ENCODE data around the gene CST9L.

CST9L gene

GRCh38 chr20:23546435-23547144 is 21.7 kb downstream of the CST9L start:
- TF ChIP-seq FOXP2 (optimal IDR thresholded peaks at IDR 0.05; ENCODE audit: control extremely low read depth, extremely low read length, insufficient read depth) (no peak), EZH2 (IDR thresholded peaks at IDR 0.05) (no peak), POLR2AphosphoS5 (IDR thresholded peaks at IDR 0.05; ENCODE audit: borderline replicate concordance, low read depth, low read length) (no peak)
- H3K36me3 ChIP-seq (ENCODE audit: insufficient read depth, low read length) = no peaks in the 10 kb centered on the region

DNA sequence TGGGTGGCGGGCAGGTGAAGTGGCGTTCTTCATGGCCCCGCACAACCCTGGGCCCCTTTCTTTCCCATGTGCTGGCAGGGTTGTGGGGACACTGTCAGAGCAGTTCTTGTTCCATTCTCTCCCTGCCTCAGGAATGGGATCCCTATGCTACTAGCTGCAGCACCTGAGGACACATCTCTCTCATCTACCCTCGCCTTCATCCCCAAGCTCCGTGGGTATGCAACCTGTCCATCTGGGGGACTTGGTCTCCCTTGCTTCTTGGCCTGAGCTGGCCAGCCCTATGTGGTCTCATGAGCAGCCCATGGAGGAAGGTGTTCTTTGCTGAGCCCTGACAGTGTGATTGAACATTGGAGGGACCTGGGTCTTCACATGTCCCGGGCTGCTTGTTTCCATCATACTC is 24.2 kb downstream of the CST9L start:
- H3K4me3 ChIP-seq = no peak overlapping the region
- no peaks in the 10 kb centered on the region for H3K9me3 ChIP-seq (ENCODE audit: low read depth, low read length)
- no peak overlapping the region for H3K9ac ChIP-seq (ENCODE audit: insufficient read length)
- DNase-seq (ENCODE audit: low read depth, low spot score) = no peak
- TF ChIP-seq POLR2AphosphoS5 (IDR thresholded peaks at IDR 0.05; ENCODE audit: borderline replicate concordance, low read depth, low read length) (no peak), EZH2 (IDR thresholded peaks at IDR 0.05) (no peak), FOXP2 (optimal IDR thresholded peaks at IDR 0.05; ENCODE audit: control extremely low read depth, extremely low read length, insufficient read depth) (no peak)
- H3K36me3 ChIP-seq (ENCODE audit: insufficient read depth, low read length) = no peaks in the 10 kb centered on the region
- H3K27ac ChIP-seq = no peak overlapping the region

More at GRCh38 chr20:23546435-23547144, 21.7 kb downstream of the CST9L start:
- Histone ChIP-seq H3K9ac (ENCODE audit: insufficient read length) (no peak overlapping the region), H3K27ac (no peak overlapping the region), H3K9me3 (ENCODE audit: low read depth, low read length) (no peaks in the 10 kb centered on the region), H3K4me3 (no peak overlapping the region)
- no peak for DNase-seq (ENCODE audit: low read depth, low spot score)

- Histone ChIP-seq H3K9ac (ENCODE audit: insufficient read length) (no peak overlapping the region), H3K27ac (no peak overlapping the region), H3K4me3 (no peak overlapping the region), H3K9me3 (ENCODE audit: low read depth, low read length) (no peaks in the 10 kb centered on the region), H3K36me3 (ENCODE audit: insufficient read depth, low read length) (no peaks in the 10 kb centered on the region)
- no peak for DNase-seq (ENCODE audit: low read depth, low spot score)
- TF ChIP-seq FOXP2 (optimal IDR thresholded peaks at IDR 0.05; ENCODE audit: control extremely low read depth, extremely low read length, insufficient read depth) (no peak), POLR2AphosphoS5 (IDR thresholded peaks at IDR 0.05; ENCODE audit: borderline replicate concordance, low read depth, low read length) (no peak), EZH2 (IDR thresholded peaks at IDR 0.05) (no peak)
Measured at GRCh38 chr20:23542801-23543200, 25.5 kb downstream of the CST9L start.

- no peak for DNase-seq (ENCODE audit: low read depth, low spot score)
- Histone ChIP-seq H3K27ac (no peak overlapping the region), H3K4me3 (no peak overlapping the region), H3K36me3 (ENCODE audit: insufficient read depth, low read length) (no peaks in the 10 kb centered on the region), H3K9me3 (ENCODE audit: low read depth, low read length) (no peaks in the 10 kb centered on the region), H3K9ac (ENCODE audit: insufficient read length) (no peak overlapping the region)
- TF ChIP-seq POLR2AphosphoS5 (IDR thresholded peaks at IDR 0.05; ENCODE audit: borderline replicate concordance, low read depth, low read length) (no peak), FOXP2 (optimal IDR thresholded peaks at IDR 0.05; ENCODE audit: control extremely low read depth, extremely low read length, insufficient read depth) (no peak), EZH2 (IDR thresholded peaks at IDR 0.05) (no peak)
Measured at GRCh38 chr20:23541776-23542175, 26.5 kb downstream of the CST9L start.

DNA sequence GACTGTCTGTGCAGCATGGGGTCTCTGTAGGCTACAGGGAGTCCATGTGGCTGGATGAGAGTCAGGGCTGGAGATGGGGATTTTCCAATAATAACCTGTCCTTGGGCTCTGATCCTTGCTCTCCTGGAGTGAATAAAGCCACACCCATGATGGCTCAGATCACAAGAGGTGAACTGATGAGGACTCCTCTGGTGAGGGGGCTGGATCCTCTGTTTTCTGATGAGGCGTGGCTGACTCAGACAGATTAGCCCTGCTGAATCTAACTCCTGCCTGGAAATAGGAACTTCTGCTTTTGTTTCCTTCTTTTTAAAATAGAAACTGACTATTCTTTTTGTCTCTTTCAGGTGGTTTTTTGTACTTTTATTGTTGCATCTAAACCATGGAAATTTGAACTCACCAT is 27.0 kb downstream of the CST9L start:
- DNase-seq (ENCODE audit: low read depth, low spot score) = no peak
- Histone ChIP-seq H3K36me3 (ENCODE audit: insufficient read depth, low read length) (no peaks in the 10 kb centered on the region), H3K9me3 (ENCODE audit: low read depth, low read length) (no peaks in the 10 kb centered on the region), H3K9ac (ENCODE audit: insufficient read length) (no peak overlapping the region), H3K4me3 (no peak overlapping the region), H3K27ac (no peak overlapping the region)
- TF ChIP-seq EZH2 (IDR thresholded peaks at IDR 0.05) (no peak), POLR2AphosphoS5 (IDR thresholded peaks at IDR 0.05; ENCODE audit: borderline replicate concordance, low read depth, low read length) (no peak), FOXP2 (optimal IDR thresholded peaks at IDR 0.05; ENCODE audit: control extremely low read depth, extremely low read length, insufficient read depth) (no peak)

DNA sequence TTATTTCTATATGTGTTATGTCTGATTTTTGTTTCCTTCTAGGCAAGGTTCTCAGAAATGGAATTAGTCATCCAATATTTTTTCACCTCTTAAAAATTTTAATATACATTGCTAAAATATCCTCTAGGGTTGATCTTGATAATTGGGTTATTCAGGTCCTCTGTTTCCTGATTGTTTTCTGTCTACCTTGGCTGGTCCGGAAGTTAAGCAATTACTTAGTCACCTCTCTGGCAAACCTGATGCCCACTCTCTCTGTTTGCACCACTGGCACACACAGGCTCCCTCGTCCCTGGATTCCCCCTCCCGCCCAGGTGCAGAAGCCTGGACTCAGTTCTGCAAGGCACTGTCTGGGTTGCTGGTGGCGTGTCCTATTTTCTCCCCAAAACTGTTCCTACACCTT is 27.7 kb downstream of the CST9L start:
- H3K4me3 ChIP-seq = no peak overlapping the region
- H3K36me3 ChIP-seq (ENCODE audit: insufficient read depth, low read length) = no peaks in the 10 kb centered on the region
- no peak overlapping the region for H3K27ac ChIP-seq
- no peak overlapping the region for H3K9ac ChIP-seq (ENCODE audit: insufficient read length)
- TF ChIP-seq EZH2 (IDR thresholded peaks at IDR 0.05) (no peak), FOXP2 (optimal IDR thresholded peaks at IDR 0.05; ENCODE audit: control extremely low read depth, extremely low read length, insufficient read depth) (no peak), POLR2AphosphoS5 (IDR thresholded peaks at IDR 0.05; ENCODE audit: borderline replicate concordance, low read depth, low read length) (no peak)
- DNase-seq (ENCODE audit: low read depth, low spot score) = no peak
- H3K9me3 ChIP-seq (ENCODE audit: low read depth, low read length) = no peaks in the 10 kb centered on the region

DNA sequence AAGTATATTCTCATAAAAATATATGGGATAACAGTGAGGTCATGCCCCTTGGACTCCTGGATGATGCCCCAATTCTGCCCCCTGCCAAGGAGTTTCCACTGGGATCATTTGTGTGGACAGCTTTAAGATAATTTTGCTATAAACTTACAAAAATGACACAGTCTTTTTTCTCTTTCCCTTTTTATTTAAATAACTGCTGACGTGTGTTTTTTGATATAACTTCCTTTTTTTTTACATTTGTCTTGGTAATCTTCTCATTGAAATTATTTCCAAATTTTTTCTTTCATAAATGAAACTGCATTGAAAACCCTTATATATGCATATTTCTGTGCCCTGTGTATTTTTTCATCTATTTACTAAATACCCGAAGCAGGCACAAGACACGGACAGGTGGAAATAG is 31.3 kb downstream of the CST9L start:
- no peak for DNase-seq (ENCODE audit: low read depth, low spot score)
- no peak for TF ChIP-seq POLR2AphosphoS5 (IDR thresholded peaks at IDR 0.05; ENCODE audit: borderline replicate concordance, low read depth, low read length)
- no peak for TF ChIP-seq EZH2 (IDR thresholded peaks at IDR 0.05)
- TF ChIP-seq FOXP2 (optimal IDR thresholded peaks at IDR 0.05; ENCODE audit: control extremely low read depth, extremely low read length, insufficient read depth) = no peak
- H3K27ac ChIP-seq = no peak overlapping the region
- H3K36me3 ChIP-seq (ENCODE audit: insufficient read depth, low read length) = no peaks in the 10 kb centered on the region
- H3K9ac ChIP-seq (ENCODE audit: insufficient read length) = no peak overlapping the region
- no peak overlapping the region for H3K4me3 ChIP-seq
- no peaks in the 10 kb centered on the region for H3K9me3 ChIP-seq (ENCODE audit: low read depth, low read length)

GRCh38 chr20:23536328-23536974 is 31.8 kb downstream of the CST9L start:
- Histone ChIP-seq H3K4me3 (no peak overlapping the region), H3K9me3 (ENCODE audit: low read depth, low read length) (no peaks in the 10 kb centered on the region), H3K27ac (no peak overlapping the region), H3K36me3 (ENCODE audit: insufficient read depth, low read length) (no peaks in the 10 kb centered on the region), H3K9ac (ENCODE audit: insufficient read length) (no peak overlapping the region)
- DNase-seq (ENCODE audit: low read depth, low spot score) = no peak
- TF ChIP-seq FOXP2 (optimal IDR thresholded peaks at IDR 0.05; ENCODE audit: control extremely low read depth, extremely low read length, insufficient read depth) (no peak), EZH2 (IDR thresholded peaks at IDR 0.05) (no peak), POLR2AphosphoS5 (IDR thresholded peaks at IDR 0.05; ENCODE audit: borderline replicate concordance, low read depth, low read length) (no peak)

All from SK-N-MC (cell line).